RWPE1 (cell line): ENCODE measurements around the gene ARIH1.
A peak's percentile ranks its signal among the peaks of the same experiment; 100 is the strongest.
"Not testable (repeated sequence)": the region's sequence is repeated elsewhere in the genome, so short reads cannot be mapped to it uniquely, and the experiment has no call there.

ENCODE experiments used
- CTCF ChIA-PET: fragments of 350-600 bp; sonication (Branson Sonifier 250); formaldehyde crosslinking; extraction: SDS; loops from one replicate; lab custom pipeline; 2021; lab: Yijun Ruan, JAX
- POLR2A ChIA-PET: fragments of 400-600 bp; formaldehyde crosslinking; extraction: SDS; loops from one replicate; lab custom pipeline; 2020; ENCODE audit warnings: antibody characterized with exemption; ENCODE audit not compliant: low non-redundant PET; lab: Yijun Ruan, JAX
- DNase-seq: peaks from one replicate; pipeline ENCODE4 v3.0.0; 2012; ENCODE audit warnings: low spot score
- H3K27ac ChIP-seq: fragments of 450-650 bp; 2 replicates; pipeline ENCODE4 v1.5.1; 2017
- TF ChIP-seq, protein P1 (sequence below): fragments of 450-650 bp; conservative IDR thresholded peaks from 2 replicates; pipeline ENCODE4 v1.5.1; 2017; ENCODE audit warnings: low read depth, mild to moderate bottlenecking

The ARIH1 gene

GRCh38 chr15:72472992-72473610, 1.0 kb upstream of the ARIH1 start:
- ChIA-PET CTCF (no interaction called here), POLR2A (no interaction called here)
- H3K27ac ChIP-seq = peak overlapping the region; percentile 99; the same call in 1 of the 2 replicates
- TF ChIP-seq, protein P1, sequence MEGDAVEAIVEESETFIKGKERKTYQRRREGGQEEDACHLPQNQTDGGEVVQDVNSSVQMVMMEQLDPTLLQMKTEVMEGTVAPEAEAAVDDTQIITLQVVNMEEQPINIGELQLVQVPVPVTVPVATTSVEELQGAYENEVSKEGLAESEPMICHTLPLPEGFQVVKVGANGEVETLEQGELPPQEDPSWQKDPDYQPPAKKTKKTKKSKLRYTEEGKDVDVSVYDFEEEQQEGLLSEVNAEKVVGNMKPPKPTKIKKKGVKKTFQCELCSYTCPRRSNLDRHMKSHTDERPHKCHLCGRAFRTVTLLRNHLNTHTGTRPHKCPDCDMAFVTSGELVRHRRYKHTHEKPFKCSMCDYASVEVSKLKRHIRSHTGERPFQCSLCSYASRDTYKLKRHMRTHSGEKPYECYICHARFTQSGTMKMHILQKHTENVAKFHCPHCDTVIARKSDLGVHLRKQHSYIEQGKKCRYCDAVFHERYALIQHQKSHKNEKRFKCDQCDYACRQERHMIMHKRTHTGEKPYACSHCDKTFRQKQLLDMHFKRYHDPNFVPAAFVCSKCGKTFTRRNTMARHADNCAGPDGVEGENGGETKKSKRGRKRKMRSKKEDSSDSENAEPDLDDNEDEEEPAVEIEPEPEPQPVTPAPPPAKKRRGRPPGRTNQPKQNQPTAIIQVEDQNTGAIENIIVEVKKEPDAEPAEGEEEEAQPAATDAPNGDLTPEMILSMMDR = no peak
- DNase-seq = no peak

- ChIA-PET CTCF (no interaction called here), POLR2A (no interaction called here)
- TF ChIP-seq, protein P1 = no peak
- DNase-seq = no peak
- H3K27ac ChIP-seq = peak overlapping the region; percentile 99
Measured at GRCh38 chr15:72474466-72474911, 359 bp downstream of the ARIH1 start.

DNA sequence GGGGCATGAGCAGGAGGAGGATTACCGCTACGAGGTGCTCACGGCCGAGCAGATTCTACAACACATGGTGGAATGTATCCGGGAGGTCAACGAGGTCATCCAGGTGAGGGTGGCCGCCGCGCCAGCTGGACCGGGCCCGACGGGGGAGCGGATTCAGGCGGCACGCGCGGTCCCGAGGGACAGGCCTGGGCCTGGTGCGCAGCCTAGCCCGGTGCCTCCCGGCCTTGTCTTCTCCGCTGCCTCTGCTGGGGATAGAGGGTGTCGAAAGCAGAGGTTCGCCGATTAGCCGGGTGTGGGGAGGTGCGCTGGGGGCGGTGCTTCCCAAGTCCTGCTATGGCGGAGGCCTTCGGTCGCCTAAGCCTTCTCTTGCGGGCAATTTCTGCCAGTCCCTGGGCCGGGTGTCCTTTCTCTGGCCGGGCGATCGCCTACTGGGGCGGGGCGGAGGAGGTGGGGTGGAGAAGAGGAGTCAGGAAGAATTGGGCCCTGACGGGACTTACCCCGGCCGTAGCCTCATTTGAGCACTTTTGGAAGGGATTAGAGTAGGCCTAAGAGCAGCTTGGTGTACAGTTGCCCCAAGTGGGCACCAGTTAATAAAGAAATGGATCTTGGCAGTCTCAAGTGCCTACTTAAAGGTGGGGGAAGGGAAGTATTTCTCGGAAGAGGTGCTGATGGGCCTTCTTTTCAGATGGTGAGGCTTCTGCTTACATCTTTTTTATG, 940 bp downstream of the ARIH1 start:
- ChIA-PET CTCF (no interaction called here), POLR2A (no interaction called here)
- TF ChIP-seq, protein P1 = peak; percentile 21
- H3K27ac ChIP-seq = peak overlapping the region; percentile 99
- DNase-seq = peak; percentile 77

GRCh38 chr15:72475674-72476073, 1.5 kb downstream of the ARIH1 start:
- DNase-seq = no peak
- TF ChIP-seq, protein P1 = no peak
- H3K27ac ChIP-seq = peak overlapping the region; percentile 99
- ChIA-PET CTCF (interaction anchor here (0.7 kb wide), 1 partner anchor 87 kb away, joined by 4 read pairs; no protein-coding TSS in a partner anchor), POLR2A (no interaction called here)

- DNase-seq, POLR2A ChIA-PET: not testable (repeated sequence)
- peak overlapping the region; percentile 55 for H3K27ac ChIP-seq
- CTCF ChIA-PET = interaction anchor here (0.7 kb wide), 1 partner anchor 86 kb away, joined by 4 read pairs; no protein-coding TSS in a partner anchor
Measured at GRCh38 chr15:72476330-72476729, 2.2 kb downstream of the ARIH1 start.

DNA sequence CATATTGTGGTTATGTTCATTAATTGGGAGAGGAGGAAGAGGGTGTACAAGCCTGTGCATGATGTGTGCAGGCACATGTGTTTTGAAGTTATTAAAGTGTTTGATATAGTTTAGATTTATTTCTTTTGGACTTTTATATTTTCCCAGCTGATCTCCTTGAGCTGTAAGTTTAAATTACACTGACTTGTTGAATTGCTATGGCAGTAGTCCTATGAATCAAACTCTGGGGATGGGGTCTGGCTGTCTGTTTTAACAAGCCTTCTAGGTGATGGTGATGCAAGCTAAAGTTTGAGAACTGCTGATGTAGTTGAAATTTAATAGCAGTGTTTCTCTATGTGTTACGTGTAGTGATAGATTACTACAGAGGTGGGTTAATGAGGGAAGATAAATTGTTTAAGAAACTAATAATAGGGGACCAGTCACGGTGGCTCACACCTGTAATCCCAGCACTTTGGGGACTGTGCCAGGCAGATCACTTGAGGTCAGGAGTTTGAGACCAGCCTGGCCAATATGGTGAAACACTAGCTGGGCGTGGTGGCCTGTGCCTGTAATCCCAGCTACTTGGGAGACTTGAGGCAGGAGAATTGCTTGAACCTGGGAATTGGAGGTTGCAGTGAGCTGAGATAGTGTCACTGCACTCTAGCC, 7.0 kb downstream of the ARIH1 start:
- CTCF ChIA-PET = interaction anchor here (0.6 to 0.7 kb wide), 2 partner anchors 44 to 130 kb away, joined by 3 read pairs; no protein-coding TSS in a partner anchor
- DNase-seq = no peak
- TF ChIP-seq, protein P1 = no peak
- POLR2A ChIA-PET = no interaction called here
- H3K27ac ChIP-seq = peak overlapping the region; percentile 40; the same call in 1 of the 2 replicates
